GM12801 (cell line): ENCODE measurements around the gene ASB2.

Source experiments
- TF ChIP-seq, protein P1 (sequence below): IDR thresholded peaks from one replicate; pipeline ENCODE4 v1.5.1; 2011; ENCODE audit warnings: control low read depth; ENCODE audit not compliant: insufficient read length; ENCODE audit errors: extremely low read depth

ASB2 gene

DNA sequence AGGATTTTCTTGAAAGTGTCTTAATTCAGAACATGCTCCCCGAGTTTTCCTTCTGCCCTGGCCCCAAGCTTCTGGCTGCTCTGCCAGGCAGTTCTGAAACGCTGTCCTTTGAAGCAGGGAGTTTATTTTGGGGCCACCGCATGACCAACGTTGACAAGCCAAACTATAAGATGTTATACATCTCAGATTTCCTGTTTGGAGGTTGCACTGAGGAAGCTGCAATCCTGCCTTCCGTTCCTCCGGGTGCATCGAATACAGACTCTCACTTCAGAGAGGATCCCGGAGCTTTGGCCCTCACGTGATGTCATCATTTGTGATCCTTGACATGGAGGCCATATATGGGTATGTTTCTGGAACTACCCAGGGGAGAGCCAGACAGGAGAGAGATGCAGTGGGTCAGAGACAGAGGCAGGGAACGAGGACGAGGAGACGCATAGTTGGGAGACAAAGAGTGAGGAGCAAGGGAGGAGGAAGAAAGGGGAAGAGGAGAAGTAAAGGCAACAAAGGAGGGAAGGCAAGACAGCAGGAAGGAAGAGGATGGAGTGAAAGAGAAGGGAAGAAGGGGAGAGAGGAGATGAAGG lies at the start of gene ASB2:
ASB2 (minus strand) TSS at position 94 of the 581 bp plus-strand sequence. CDS start 12,031 bp downstream, outside the sequence.
- TF ChIP-seq, protein P1, sequence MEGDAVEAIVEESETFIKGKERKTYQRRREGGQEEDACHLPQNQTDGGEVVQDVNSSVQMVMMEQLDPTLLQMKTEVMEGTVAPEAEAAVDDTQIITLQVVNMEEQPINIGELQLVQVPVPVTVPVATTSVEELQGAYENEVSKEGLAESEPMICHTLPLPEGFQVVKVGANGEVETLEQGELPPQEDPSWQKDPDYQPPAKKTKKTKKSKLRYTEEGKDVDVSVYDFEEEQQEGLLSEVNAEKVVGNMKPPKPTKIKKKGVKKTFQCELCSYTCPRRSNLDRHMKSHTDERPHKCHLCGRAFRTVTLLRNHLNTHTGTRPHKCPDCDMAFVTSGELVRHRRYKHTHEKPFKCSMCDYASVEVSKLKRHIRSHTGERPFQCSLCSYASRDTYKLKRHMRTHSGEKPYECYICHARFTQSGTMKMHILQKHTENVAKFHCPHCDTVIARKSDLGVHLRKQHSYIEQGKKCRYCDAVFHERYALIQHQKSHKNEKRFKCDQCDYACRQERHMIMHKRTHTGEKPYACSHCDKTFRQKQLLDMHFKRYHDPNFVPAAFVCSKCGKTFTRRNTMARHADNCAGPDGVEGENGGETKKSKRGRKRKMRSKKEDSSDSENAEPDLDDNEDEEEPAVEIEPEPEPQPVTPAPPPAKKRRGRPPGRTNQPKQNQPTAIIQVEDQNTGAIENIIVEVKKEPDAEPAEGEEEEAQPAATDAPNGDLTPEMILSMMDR: no peak

- TF ChIP-seq, protein P1: no peak
Observed at GRCh38 chr14:94025720-94026119, 49.4 kb upstream of the ASB2 start.

DNA sequence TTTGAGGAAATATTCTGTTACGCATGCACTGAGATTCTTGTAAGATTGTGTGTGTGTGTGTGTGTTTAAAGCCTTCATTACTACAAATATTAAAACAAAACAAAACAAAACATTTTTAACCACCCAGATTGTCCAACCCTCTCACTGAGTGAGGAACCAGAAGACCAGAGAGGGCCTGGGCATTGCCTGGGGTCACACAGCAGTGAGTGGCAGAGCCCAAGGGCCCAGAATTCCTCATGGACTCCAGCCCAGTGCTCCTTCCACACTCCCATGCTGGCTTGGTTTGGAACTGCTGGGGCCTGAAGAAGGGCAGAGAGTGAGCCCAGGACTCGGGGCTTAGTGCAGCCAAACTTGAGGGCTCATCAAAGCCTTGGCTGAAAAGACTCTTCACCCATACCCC lies 48.2 kb upstream of the ASB2 start:
- TF ChIP-seq, protein P1: no peak

DNA sequence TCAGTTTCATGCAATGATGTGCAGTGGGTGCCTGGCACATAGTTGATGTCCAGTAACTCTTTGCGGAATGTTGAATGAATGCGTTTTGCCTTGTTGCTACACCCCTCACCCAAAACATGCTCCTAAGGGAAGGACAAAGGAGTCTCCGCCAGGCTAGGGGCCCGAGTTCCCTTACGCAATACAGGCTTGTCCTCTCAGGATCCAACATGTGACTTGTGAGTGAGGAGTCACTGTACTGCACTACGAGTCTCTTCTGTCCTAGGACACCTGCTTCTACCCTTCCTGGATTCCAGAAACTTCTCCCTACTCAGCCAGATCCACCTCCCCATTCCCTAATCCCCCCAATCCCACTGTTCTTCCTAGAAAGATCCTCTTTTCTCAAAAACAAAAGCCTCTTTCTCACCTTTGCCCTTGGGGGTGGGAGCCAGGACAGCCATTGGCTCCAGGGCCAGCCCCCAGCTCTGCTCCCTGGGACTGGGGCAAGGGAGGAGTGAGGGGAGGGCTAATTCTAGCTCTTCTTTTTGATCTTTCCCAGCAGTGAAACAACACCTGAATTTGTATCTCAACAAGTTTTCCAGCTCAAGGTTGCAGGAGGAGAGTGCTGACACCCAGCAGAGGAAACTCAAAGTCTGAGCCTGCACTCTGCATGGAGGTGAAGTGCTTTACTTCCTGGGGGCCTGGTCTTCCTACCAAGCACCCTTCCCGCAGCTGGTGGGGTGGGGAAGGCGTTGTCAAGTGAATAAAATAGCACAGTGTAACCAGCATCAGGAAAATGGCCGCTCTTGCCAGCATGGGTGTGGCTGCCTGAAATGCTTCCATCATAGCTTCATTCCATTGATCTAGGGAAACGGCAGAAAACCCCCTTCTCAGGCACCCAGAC lies 46.4 kb upstream of the ASB2 start:
- TF ChIP-seq, protein P1: no peak

DNA sequence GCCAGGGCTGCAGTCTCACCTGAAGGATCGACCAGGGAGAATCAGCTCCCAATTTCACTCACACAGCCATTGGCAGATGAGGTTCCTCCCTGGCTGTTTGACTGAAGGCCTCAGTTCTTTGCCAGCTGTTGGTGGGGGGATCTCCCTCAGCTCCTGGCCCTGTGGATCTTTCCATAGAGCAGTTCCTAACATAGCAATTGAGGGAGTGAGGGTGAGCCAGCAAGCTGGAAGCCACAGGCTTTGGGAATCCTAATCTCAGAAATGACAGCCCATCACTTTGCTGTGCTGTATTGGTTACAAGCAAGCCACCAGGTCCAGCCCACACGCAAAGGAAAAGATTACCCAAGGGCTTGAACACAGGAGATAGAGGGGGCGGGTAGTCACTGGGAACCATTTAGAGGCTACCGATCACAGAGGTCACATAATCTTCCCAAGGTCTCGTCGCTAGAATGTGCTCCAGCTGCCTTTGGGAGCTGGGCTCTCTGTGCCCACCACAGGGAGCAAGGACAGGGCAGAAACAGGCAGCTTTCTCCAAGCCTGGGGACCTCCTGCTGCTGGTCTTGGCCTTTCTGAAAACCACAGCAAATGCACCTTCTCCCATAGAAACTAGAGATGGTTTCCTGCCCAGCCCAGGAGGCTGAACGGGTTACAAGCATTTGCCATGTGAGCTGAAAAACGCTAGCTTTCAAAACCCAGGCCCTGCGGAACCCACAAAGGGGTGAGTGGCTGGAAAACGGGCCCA lies 45.2 kb upstream of the ASB2 start:
- TF ChIP-seq, protein P1: no peak

DNA sequence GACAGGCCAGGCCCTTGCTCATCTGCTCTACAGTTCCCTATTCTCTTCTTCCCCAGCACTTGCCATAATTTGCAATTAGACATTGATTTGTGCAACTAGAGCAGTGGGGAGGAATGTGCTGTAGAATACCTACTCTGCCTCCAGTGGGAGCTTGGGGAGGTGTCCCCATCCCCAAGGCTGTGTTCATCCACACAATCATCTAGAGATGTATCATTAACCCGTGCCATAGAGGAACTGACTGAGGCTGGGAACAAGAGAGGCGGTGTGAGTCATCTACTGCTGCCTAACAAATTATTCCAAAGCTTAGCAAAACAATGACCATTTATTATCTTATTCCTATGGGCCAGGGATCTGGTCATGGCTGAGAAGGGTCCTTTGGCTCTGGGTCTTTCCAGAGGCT lies 44.6 kb upstream of the ASB2 start:
- TF ChIP-seq, protein P1: no peak

DNA sequence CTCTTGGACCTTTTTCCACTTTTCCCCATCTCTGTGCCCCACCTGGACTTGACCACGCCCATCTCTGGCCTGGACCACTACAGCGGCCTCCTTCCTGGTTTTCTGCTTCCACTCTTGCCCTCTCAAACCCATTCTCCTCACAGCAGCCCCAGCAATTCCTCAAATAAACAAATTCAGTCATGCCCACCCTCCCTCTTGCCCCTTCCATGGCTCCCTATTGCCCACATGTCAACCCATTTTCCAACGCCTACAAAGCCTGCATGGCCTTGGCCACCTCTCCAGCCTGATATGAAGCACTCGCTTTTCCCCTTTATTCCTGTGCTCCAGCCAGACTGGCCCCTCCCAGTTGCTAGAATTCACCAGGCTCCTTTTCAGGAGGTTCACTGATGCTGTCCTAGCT lies 43.9 kb upstream of the ASB2 start:
- TF ChIP-seq, protein P1: no peak
